Inferior parietal cortex (tissue), 1 donor: ENCODE measurements around the gene PROSER3.

Experiments
- DNase-seq: peaks from one replicate; pipeline ENCODE4 v3.0.0-alpha.2; 2016; ENCODE audit errors: extremely low spot score

The PROSER3 gene

GRCh38 chr19:35757749-35758608 is at the start of gene PROSER3:
PROSER3 (plus strand) TSS chr19:35758176; CDS start chr19:35758216, 40 bp downstream.
- peak; percentile 100 for DNase-seq

GRCh38 chr19:35708391-35708790 is 49.6 kb upstream of the PROSER3 start:
- no peak for DNase-seq

GRCh38 chr19:35710784-35711723 is 46.9 kb upstream of the PROSER3 start:
- DNase-seq, result no peak

- DNase-seq, result no peak
These were observed 45.1 kb upstream of the PROSER3 start for GRCh38 chr19:35712567-35713505.

GRCh38 chr19:35713506-35713850 is 44.5 kb upstream of the PROSER3 start:
- DNase-seq, result no peak

GRCh38 chr19:35713904-35714495 is 44.0 kb upstream of the PROSER3 start:
- DNase-seq, result no peak

GRCh38 chr19:35714601-35715354 is 43.2 kb upstream of the PROSER3 start:
- no peak for DNase-seq

- DNase-seq, result no peak
These were observed 42.6 kb upstream of the PROSER3 start for GRCh38 chr19:35715355-35715809.

- DNase-seq, result no peak
These were observed 41.8 kb upstream of the PROSER3 start for GRCh38 chr19:35715981-35716800.

- peak; percentile 92 for DNase-seq
These were observed 40.9 kb upstream of the PROSER3 start for GRCh38 chr19:35716801-35717664.

- DNase-seq, result no peak
These were observed 40.2 kb upstream of the PROSER3 start, which contains the start of gene KMT2B for GRCh38 chr19:35717665-35718344. KMT2B (plus strand) TSS chr19:35718003; CDS start chr19:35718019, 16 bp downstream.

GRCh38 chr19:35718345-35719041 is 39.5 kb upstream of the PROSER3 start:
- DNase-seq, result no peak

GRCh38 chr19:35719402-35720162 is 38.4 kb upstream of the PROSER3 start:
- no peak for DNase-seq

GRCh38 chr19:35720163-35720524 is 37.8 kb upstream of the PROSER3 start:
- DNase-seq, result no peak

GRCh38 chr19:35720648-35721047 is 37.3 kb upstream of the PROSER3 start:
- DNase-seq, result no peak

- DNase-seq, result no peak
These were observed 36.6 kb upstream of the PROSER3 start for GRCh38 chr19:35721374-35721773.
